Measurements from ENCODE around the gene SMYD3.
"Not testable (repeated sequence)": the region's sequence is repeated elsewhere in the genome, so short reads cannot be mapped to it uniquely, and the experiment has no call there.

Gene SMYD3

DNA sequence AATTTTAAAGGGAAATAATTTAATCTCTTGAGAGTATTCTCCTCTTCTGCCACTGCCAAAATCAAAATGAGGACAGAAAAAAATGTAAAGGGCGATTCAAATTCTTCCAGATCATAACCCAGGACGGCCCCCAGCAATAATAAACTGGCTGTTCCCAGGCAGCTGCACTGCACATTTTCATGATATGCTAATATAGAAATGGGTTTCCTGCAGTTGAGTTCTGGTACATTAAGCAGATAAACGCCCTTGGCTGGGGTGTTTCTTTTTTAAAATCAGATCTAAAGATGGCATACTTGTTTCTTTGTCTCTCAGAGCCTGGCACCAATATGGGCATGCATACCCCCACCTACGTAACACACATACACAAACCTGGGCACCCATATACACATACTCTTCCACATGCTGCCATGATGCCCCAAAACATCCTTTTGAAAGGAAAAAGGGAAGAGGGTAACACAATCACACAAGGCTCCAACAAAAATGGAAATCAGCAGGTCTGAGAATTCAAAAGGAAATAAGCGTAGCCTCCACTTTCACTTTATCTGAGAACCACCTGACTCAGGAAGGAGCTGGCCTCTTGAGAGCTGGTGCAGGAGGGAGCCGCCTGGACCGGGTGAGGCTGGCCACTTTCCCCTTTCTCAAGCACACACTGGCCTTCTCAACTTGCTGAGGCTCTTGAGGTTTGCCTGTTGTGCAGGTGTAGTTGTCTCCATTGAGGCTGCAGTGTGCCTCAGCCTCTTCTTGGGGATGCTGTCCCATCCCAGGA lies 698.9 kb downstream of the SMYD3 start:
- DNase-seq, result no peak

DNA sequence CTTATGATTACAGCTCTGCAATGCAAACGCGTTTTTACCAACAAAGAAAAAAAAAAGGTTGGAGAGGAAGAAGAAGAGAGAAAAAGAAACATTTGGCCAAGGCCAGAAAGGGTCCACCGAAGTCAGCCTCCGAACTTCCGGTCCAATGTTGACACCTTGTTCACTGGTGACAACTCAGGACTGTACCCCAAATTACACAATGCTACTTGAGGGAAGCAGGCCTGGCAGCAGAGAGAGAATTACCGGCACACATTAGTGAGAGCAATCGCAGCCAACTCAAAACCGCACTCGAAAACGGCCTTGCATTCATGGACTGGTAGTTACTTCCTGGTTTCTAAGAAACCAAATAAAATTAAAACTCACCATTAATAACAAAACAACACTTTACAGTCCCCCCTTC lies 699.8 kb downstream of the SMYD3 start:
- no peak for DNase-seq

DNA sequence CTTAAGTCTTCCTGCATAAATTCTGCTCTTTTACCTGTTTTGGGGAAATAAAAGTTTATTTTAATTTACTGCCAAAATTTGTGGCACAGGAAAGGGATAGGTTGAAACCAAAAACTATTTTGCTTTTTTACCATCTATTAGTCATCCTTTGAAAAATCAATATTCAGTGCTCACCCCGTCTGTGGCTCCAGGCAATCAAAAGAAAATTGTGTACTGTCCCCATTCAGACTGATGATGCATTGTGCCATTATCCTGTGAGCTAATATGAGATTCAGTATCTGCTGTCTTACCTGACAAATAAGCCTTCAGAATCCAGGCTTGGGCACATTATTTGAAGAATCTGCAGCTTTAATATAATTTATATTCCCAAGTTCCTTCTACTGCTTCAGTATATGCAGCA lies 701.5 kb downstream of the SMYD3 start:
- DNase-seq, result no peak

DNA sequence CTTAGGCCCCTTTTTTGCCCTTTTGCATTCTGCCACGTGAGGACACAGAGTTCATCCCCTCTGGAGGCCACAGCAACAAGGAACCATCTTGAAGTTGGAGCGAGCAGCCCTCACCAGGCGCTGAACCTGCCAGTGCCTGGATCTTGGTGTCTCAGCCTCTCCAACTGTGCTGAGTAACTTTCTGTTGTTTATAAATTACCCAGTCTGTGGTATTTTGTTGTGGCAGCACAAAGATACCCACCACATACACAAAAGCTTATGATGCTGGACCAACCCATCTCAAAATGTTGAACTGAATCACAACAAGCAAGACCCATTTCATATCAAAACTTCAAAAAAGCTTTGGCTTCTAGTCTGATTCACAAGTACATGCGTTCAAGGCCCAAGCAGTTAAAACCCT lies 702.4 kb downstream of the SMYD3 start:
- no peak for DNase-seq

DNA sequence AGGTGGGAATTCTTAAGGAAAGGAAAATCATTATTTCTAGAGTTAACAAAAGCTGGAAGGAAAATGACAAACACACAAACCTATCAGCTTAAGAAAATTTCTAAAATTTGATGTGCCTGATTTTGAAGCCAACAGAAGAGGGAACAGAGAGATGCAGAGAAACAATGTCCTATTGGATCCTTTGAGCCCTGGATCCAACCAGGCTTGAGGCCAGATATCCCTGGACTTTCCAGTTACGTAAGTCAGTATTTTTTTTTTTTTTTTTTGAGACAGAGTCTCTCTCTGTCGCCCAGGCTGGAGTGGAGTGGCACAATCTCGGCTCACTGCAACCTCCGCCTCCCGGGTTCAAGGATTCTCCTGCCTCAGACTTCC lies 703.4 kb downstream of the SMYD3 start:
- no peak for DNase-seq

DNA sequence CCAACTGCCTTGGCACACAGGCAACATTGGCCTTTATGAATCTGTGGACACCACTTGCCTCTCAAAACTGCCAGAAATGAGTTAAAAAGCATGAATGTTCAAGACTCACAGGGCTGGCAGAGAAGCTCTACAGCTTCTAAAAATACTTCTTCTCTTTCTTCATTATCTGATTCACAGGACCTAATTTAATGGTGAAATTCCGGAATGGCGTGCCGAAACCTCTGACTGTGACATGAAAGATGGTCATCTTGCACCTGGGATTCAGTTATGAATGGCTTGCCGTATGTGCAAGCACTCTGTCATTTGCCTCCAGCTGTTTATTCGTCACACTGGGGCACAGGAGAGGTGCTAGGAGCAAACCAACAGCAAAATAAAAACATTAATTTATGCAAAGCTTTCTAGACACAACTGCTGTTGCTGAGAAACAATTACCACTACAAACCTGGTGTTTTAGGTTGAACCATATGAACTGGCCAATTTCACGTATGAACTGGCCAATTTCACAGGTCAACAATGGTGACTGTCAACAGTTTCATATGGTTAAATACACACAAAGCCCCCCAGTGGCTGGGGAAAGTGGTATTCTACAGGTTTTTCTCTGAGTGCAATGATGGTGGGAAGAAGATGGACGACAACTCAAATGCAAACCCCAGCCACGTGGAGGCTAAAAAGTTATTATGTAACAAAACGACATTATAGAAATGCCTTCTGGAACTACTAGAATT lies 704.0 kb downstream of the SMYD3 start:
- no peak for DNase-seq

DNA sequence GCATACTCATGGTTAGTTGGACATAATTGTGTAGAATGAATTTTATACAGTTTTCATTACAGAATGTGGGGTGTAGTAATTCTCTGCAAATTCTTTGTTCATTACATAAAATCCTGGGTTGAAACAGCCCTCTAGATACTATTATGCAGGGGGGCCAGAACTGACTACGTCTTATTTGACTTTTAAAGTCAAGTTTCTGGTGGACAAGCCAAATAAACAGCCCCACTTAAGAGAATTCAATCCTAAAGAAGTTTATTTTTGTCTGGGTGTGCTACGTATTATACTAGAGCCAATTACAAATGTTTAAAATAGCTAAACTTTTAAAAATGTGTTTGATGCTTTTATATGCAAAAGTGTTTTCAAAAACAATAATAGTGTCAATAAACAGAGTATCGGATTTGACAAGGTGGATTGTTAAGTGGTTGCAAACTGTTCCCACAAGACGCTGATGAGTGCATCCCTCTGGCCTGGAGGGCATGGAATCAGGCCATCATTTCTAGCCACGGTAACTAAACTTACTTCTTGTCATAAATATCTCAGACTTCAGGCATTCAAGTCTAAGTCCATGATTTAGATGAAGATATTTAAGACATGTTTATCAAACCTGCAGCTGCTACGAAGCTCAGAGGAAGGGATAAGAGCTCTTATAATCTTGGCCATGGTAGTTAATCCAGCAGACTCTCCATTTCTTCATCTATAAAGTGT lies 706.0 kb downstream of the SMYD3 start:
- DNase-seq, result no peak

DNA sequence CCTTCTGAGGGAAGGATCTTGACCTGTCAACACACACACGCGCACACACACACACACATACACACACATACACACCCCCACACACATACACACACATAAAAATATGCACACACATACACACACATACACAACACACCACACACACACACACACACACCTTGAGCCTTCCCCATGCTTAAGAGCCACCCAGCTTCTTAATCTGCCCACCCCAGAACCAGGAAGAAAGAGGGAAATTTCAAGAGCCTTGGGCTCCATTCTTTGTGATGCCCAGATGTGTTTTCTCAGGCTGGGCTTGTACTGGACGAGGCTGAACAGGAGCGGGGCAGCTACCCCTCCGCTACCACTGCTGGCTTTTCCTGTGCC lies 708.7 kb downstream of the SMYD3 start:
- no peak for DNase-seq

DNA sequence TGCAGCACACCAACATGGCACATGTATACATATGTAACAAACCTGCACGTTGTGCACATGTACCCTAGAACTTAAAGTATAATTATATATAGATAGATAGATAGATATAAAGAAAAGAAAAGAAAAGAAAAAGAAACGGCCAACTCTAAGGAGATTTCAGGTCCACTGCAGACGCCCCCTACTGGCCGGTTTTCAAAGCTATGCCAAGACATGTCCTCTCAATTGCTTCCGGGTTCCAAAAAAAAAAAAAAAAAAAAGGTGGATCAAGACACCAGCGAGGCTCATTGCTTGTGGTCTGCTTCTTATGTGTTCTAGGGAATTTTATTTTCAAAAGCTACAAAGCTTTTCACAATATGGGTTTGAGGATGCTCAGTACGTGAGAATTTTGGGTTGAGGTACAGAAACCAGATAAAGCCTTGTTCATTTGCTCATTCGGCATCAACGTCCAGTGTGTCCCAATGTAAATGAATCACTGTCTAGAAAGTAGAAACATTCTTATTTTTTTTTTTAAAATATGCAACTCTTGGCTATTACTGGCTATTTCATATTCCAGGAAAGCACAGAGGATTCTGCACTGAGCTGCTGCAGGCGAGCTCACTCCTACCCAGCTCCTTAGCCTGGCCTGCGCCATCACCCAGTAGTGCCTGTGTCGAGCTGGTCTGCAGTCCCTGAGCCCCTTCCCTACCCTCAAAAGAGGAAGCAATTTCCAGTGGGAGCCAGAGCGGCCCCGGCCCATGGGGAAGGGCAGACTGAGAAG lies 709.3 kb downstream of the SMYD3 start:
- DNase-seq, result no peak

DNA sequence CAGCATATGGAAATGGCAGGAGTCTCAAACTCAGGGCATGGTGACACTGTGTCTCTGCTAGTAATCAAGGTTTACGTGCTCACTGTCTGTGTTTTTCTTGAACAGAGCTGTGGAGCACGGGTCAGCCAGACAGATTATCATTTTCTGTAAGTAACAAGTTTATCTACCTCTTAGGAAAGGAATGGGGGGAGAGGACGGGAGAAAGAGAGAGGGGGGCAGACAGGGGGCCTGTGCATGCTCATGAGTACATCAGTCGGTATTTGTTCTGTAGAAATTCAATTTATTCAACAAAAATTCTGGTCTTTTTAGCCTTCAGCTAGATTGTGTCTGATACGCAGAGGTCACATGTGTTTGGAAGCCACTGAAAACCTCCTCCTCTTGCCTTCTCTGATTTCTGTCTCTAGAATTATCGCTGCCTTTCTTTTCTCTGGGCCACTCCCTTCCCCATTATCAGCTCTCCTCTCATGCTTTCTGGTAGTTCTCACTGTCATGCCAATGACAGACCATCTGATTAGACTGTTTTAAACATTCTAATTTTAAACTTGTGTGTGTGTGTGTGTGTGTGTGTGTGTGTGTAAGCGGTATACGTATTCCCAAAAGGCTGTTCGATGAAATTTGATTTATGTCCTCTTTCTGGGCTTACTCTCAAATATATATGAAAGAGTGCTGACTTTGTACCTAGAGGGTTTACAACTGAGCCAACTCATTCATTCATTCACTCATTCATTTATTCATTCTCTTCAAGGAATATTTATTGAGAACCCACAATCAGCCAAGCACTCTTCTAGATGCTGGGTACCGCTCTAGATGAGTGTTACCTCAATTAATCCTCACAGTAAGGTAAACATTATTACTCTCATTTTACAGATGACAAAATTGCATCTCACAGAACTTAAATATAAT lies 715.4 kb downstream of the SMYD3 start:
- DNase-seq, result no peak

DNA sequence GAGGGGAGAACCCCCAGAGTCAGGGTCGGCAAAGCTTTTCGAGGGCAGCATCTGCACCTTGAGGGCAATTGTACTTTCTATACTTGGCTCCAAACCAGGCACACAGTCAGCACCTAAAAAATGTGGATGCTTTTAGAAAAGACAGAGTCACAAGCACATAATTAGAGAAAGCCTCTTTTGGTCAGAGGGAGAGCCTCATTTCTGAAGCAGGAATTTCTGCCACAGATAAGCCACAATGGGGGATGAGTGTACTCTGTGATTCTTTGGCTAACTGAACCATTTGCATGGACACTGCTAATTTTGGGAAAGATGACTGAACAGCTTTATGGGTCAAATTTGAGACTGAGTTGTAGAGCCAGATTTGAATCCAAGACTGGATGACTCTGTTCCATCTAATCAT lies 716.6 kb downstream of the SMYD3 start:
- DNase-seq, result no peak

DNA sequence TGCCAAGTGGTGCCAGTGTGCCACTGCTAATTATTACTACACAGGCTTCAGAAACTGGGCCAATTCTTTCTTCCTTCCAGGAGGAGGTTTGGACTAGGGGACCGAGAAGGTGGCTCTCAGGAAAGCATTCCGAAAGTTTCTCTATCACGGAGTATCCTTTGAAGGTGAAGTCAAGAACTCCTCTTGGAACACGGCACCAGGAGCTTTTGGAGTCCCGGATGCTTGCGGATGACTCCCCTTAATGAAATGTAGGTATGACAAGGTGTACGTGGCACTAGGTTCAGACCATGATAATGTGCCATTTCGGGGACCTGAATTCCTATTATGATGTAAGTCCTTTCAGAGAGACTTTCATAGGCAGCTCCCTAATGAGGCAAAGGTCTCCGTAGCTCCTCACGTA lies 718.2 kb downstream of the SMYD3 start:
- DNase-seq, result no peak

DNA sequence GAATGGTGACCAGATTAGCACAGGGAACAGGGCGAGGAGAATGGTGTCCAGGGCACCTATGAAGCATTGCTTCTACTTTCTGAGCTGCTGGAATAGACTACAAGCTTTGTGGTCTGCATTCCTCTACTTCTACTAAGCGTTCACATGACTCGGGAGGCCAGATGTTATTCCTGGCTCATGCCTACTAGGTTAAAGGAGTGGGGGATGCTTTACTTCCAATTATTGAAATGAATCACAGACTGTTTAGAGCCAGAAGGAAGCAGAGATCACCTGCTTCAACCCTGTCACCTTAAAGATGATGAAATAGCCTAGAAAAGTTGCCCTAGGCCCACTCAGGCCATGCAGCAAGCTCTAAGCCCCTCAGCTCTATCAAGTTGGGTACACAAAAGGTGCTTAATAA lies 718.8 kb downstream of the SMYD3 start:
- no peak for DNase-seq

DNA sequence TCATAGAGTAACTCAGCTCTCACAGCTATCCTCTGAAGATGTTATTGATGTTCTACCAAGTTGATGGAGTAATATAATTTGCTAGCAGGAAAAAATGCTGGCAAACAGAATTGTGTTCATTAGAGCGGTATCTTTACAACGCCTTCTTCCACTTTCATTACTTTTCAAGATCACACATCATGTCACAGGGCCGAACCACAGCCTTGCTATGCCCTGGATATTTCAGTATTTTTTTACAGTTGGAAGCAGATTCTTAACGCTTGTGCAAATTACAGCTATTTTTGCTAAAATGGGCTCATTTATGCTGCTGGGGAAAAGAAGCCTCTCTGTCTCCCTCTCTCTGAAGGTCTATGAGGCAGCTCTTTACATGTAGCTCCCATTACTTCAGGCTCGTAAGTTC lies 720.1 kb downstream of the SMYD3 start:
- no peak for DNase-seq

DNA sequence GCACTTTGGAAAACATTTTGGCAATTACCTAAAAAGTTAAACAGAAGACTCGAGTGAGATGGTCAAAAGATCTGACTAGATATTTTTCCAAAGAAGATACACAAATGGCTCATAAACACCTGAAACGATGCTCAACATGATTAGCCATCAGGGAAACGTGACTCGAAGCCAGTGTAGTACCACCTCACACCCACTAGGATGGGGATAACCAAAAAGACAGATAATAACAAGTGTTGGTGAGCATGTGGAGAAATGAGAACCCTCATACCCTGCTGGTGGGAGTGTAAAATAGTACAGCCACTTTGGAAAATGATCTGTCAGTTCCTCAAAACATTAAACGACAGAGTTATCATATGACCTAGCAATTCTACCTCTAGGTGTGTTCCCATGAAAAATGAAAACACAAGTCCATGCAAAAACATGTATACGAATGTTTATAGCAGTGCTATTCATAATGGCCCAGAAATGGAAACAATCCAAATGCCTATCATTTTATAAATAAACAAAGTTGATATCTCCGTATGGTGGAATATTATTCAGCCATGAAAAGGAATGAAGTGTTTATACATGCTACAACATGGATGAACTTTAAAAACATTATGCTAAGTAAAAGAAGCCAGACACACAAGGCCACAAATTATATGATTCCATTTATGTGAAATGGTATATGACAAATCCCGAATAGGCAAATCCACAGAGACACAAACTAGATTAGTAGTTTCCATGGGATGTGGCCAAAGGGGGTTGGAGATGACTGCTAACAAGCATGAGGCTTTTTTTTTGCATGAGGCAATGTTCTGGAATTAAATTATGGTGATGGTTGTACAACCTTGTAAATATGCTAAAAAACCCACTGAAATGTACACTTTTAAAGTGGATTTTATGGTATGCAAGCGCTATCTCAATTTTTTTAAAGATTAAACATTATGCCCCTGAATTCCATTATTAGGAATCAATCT lies 727.0 kb downstream of the SMYD3 start:
- no peak for DNase-seq

DNA sequence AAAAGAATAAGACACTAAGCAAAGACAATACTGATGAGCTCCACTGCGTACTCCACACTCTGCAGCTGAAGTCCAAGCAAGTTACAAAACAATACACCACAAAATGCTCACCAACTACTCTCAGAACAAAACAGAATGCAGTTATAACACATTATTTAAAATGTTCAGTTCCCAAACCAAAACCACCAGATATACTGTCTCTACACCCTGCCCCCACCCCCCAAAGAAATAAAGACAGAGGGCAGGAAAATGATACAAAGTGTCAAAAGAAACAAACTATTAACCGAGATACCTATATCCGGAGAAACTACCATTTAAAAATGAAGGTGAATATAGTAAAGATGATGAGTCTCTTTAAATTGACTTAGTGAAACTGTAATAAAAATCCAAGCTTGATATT lies 729.3 kb downstream of the SMYD3 start:
- no peak for DNase-seq

DNA sequence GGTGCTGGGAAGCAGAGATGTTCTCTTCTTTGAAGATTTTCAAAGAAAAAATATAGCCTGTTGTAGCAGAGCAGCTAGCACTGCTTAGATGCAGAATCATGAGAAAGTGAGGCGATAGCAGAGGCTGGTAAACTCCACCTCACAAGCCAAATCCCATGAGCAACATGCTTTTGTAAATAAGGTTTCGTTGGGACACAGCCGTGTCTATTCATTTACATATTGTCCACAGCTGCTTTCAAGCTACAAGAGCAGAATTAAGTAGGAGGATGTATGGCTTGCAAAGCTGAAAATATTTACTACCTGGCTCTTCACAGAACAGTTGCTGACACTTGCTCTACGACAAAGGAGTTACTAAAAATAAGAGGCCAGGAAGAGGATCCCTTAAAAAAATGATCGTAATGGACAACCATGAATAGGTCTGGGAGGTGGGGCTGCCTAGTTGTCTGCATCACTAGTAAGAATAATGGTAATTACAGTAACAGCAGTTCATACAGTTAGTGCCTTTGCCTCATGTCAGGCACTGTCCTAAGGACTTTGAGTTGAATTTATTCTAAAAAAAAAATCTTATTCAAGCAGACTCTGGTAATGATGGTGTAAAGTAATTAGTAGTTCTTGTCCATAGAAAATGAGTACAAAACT lies 730.3 kb downstream of the SMYD3 start:
- peak; percentile 44 for DNase-seq

DNA sequence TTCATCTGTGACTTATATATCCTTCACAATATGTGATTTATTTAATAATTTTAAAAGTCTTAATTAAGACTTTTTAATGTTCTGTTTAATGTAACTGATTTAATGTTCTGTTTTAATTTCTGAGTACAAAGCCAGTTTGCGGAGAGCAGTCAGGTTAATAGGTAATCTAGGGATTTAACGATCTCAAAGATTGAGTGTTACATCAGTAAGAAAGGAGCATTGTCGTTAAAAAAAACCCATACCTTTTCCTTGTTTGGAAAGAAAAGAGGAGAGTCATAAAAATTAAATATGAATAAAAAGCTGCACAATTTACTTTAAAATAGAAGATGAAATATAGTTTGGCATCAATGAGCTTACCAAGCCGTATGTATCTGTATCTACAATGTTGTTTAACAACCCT lies 730.9 kb downstream of the SMYD3 start:
- DNase-seq, result no peak

DNA sequence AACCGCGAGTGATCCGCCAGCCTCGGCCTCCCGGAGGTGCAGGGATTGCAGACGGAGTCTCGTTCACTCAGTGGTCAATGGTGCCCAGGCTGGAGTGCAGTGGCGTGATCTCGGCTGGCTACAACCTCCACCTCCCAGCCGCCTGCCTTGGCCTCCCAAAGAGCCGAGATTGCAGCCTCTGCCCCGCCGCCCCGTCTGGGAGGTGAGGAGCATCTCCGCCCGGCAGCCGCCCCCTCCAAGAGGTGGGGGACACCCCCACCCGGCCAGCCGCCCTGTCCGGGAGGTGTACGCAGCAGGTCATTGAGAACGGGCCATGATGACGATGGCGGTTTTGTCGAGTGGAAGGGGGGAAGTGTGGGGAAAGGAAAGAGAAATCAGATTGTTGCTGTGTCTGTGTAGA lies 732.1 kb downstream of the SMYD3 start:
- not testable (repeated sequence) for DNase-seq

DNA sequence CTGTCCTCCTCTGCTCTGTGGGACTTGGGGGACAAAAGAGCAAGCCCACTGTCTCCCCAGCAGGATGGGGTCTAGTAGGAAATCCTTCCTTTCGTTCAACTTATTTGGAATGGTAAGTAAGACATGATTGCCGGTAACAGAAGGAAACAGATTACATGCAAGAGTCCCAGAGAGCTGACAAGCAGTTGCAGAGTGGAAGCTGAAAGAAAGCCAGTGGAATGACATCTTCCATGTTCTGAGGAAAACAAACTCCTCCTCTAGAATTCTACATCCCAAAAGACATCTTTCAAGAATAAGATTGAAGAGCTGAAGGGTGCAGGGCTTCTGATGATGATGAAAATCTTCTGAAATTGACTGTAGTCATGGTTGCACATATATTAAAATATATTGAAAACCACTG lies 732.9 kb downstream of the SMYD3 start:
- DNase-seq, result no peak

DNA sequence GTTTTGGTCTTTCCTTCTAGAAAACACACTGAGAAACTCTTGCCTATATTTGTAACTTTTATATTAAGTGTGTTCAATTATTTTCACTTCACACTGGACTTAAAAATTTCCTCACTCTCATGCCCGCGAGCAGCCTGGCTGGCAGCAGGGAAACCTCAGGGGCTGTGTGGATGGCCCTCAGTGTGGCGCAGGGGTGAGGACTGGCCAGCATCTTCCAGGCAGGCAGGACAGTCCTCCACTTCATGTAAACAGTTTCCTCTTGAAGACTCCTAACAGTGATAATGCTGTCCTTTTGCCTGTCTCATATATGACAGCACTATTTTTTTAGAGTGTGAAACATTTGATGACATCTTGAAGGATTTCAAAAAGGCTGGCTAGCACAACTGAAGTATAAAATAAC lies 733.7 kb downstream of the SMYD3 start:
- DNase-seq, result no peak
